NT2/D1 (cell line): ENCODE data around the gene GNAQ.
"Not testable (repeated sequence)": the region's sequence is repeated elsewhere in the genome, so short reads cannot be mapped to it uniquely, and the experiment has no call there.

Source experiments
- DNase-seq: peaks from one replicate; pipeline ENCODE4 v3.0.0-alpha.2; 2011; ENCODE audit warnings: low read depth, low spot score
- H3K27me3 ChIP-seq: 2 replicates; pipeline ENCODE4 v1.6.0; 2011; ENCODE audit warnings: mild to moderate bottlenecking; ENCODE audit not compliant: insufficient read length, insufficient read depth
- H3K36me3 ChIP-seq: 2 replicates; pipeline ENCODE4 v1.6.1; 2011; ENCODE audit warnings: mild to moderate bottlenecking, low read length, mixed read lengths; ENCODE audit not compliant: insufficient read depth, insufficient read length
- H3K4me1 ChIP-seq: 2 replicates; pipeline ENCODE4 v1.5.1; 2011; ENCODE audit not compliant: insufficient read depth, insufficient read length
- H3K4me3 ChIP-seq: 2 replicates; pipeline ENCODE4 v1.5.1; 2011; ENCODE audit warnings: low read depth; ENCODE audit not compliant: insufficient read length
- H3K9ac ChIP-seq: 2 replicates; pipeline ENCODE4 v1.6.0; 2011; ENCODE audit warnings: low read depth; ENCODE audit not compliant: insufficient read length
- H3K9me3 ChIP-seq: 2 replicates; pipeline ENCODE4 v1.5.1; 2011; ENCODE audit warnings: mild to moderate bottlenecking, low read length; ENCODE audit not compliant: insufficient read depth
- SUZ12 ChIP-seq: IDR thresholded peaks from 2 replicates; pipeline ENCODE4 v1.6.1; 2011; ENCODE audit not compliant: insufficient read length, insufficient read depth; ENCODE audit errors: extremely low read depth
- YY1 ChIP-seq: IDR thresholded peaks from 2 replicates; pipeline ENCODE4 v1.6.1; 2011; ENCODE audit not compliant: insufficient read length, insufficient read depth
- ZNF274 ChIP-seq: IDR thresholded peaks from 2 replicates; pipeline ENCODE4 v1.6.1; 2011; ENCODE audit warnings: mild to moderate bottlenecking, low read depth, low read length

GNAQ gene

DNA sequence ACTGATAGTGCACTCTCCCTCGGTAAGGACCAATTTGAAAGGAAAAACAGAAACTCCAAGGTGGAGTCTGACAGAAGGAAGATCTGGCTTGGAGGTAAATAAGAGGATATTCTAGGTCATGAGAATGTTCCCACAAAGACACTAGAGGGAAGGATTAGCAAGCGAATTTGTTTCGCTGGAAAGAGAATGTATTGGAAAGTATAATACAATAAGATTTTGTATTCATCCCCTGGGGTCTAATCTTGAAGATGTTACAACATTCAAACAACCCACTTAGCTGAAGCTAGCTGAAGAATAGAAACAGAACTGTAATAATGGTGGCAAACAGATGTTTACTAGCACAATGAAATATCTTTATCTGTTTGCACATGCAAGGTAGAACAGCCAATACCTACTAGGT is 158.7 kb downstream of the GNAQ start:
- no peaks in the 10 kb centered on the region for H3K27me3 ChIP-seq
- H3K36me3 ChIP-seq = no peaks in the 10 kb centered on the region
- H3K4me3 ChIP-seq = no peak overlapping the region
- H3K9me3 ChIP-seq = no peaks in the 10 kb centered on the region
- H3K4me1 ChIP-seq = no peaks in the 10 kb centered on the region
- DNase-seq = no peak
- no peak overlapping the region for H3K9ac ChIP-seq
- TF ChIP-seq YY1 (no peak), SUZ12 (no peak), ZNF274 (no peak)

DNA sequence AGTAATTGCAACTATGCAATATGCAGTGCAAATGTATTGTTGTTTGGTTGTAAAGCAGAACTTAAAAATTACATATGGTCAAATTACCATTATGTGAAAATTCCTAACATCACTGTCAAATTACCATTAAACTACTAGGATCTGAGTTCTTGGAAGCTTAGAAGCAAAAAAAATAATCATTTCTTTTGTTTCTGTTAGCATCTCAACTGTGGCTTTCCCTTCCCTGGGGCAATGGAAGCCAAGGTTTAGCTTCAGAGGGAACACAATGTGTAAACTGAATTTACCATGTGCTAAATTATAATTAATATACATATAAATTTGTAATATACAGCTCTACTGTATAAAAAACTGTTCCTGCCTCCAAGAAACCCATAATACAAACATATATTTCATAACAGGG is 159.4 kb downstream of the GNAQ start:
- Histone ChIP-seq H3K4me1 (no peaks in the 10 kb centered on the region), H3K27me3 (no peaks in the 10 kb centered on the region)
- TF ChIP-seq ZNF274 (no peak), YY1 (no peak), SUZ12 (no peak)

DNA sequence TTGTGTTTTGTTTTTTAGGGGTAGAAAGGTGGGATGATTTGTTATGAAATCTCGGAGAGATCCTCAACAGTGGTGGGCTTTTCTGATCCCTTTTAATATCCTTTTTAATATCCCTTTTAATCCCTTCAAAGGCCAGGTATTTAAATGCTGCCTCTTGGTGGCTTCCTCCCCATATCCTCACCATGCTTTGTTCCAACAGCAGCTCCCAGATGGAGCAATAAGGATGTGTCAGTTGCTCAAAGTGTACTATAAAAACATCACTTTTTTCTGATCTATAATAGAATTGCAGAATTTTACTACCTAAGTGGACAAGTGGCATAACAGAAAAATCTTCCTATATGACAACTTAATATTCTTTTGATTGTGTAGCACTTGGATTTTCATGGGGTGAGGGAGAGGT is 160.1 kb downstream of the GNAQ start:
- Histone ChIP-seq H3K4me1 (no peaks in the 10 kb centered on the region), H3K9ac (no peak overlapping the region), H3K4me3 (no peak overlapping the region), H3K9me3 (no peaks in the 10 kb centered on the region), H3K27me3 (no peaks in the 10 kb centered on the region), H3K36me3 (no peaks in the 10 kb centered on the region)
- TF ChIP-seq SUZ12 = no peak
- no peak for TF ChIP-seq ZNF274
- no peak for TF ChIP-seq YY1
- DNase-seq = no peak

More for the DNA sequence above, 159.4 kb downstream of the GNAQ start:
- no peaks in the 10 kb centered on the region for H3K9me3 ChIP-seq
- H3K36me3 ChIP-seq = no peaks in the 10 kb centered on the region
- no peak for DNase-seq
- no peak overlapping the region for H3K9ac ChIP-seq
- no peak overlapping the region for H3K4me3 ChIP-seq

DNA sequence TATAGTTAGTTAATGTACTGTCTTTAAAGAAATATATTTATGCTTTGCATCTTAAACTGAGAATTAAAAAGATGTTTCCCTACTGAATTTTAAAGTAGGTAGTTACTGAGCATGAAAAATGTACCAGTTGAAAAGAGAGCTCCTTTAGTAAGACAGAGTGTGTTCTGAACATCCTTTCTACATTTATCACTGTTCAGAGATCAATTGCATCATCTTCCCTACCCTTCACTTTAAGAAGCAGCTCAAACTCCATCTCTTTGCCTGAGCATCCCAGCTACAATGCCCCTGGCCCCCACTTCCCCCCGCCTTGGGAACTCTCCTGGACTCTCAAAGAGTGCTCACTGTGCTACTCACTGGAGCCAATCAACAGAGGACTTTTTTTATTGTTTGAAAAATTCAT is 164.7 kb downstream of the GNAQ start:
- Histone ChIP-seq H3K4me3 (no peak overlapping the region), H3K36me3 (peaks cover 3% of the 10 kb centered on the region), H3K4me1 (no peaks in the 10 kb centered on the region), H3K27me3 (no peaks in the 10 kb centered on the region), H3K9me3 (peaks cover 17% of the 10 kb centered on the region; the same call in 1 of the 2 replicates), H3K9ac (no peak overlapping the region)
- no peak for DNase-seq
- TF ChIP-seq ZNF274 (no peak), YY1 (no peak), SUZ12 (no peak)

DNA sequence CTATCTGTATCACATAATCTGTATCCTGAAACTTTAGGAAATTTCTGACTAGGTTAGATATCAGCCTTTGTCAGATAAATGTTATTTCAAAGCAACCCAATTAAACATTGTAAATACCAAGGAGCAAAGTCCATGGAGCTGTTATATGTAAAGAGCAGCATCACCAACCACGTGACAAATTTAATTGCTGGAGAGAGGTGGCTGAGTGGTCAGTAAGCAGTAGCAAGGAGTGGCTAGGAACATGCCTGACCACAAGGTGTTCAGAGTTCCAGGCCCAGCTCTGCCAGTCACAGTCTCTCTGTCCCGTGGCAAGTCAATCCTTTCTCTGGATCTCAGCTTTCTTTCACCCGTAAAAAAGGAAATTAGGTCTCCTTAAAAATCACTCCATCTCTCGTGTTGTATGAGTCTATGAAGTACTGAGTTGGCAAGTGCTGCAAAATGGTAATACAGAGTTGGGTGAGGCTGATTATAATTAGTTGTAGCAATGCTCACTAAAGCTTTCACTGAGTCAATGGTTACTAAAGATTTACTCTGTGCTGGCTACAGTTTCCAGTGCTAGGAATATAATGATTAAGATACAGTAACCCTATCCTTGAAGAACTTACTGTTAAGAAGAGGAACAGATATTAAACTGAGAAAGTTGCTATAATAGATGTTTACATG is 166.1 kb downstream of the GNAQ start:
- no peaks in the 10 kb centered on the region for H3K27me3 ChIP-seq
- no peak overlapping the region for H3K9ac ChIP-seq
- peaks cover 3% of the 10 kb centered on the region for H3K36me3 ChIP-seq
- no peak for DNase-seq
- H3K4me1 ChIP-seq = no peaks in the 10 kb centered on the region
- no peak for TF ChIP-seq ZNF274
- no peak for TF ChIP-seq YY1
- TF ChIP-seq SUZ12 = no peak
- H3K4me3 ChIP-seq = no peak overlapping the region
- H3K9me3 ChIP-seq = peaks cover 28% of the 10 kb centered on the region; the same call in 1 of the 2 replicates

DNA sequence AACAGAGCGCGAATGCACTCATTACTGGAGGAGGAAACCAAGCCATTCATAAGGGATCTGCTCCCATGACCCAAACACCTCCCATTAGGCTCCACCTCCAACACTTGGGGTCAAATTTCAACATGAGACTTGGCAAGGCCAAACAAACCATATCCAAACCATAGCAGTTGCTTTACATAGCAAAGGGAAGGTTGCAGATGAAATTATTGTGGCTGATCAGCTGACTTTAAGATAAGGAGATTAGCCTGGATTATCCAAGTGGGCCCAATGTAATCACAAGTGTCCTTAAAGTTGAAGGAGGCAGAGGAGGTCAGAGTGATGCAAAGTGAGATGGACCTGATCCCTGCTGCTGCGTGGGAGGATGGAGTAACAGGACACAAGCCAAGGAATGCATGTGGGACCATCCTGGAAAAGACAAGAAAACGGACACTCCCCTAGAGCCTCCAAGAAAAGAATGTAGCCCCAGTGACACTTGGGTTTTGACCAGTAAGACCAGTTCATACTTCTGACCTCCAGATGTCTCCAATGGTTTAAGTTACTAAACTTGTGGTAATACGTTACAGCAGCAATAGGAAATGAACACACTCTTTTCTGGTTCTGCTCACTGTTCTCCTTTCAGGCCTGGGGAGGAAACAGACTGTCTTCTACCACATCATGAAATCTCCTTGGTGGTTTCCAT is 167.3 kb downstream of the GNAQ start:
- Histone ChIP-seq H3K9me3 (peaks cover 28% of the 10 kb centered on the region; the same call in 1 of the 2 replicates), H3K4me3 (no peak overlapping the region), H3K4me1 (no peaks in the 10 kb centered on the region), H3K36me3 (peaks cover 3% of the 10 kb centered on the region), H3K27me3 (no peaks in the 10 kb centered on the region), H3K9ac (no peak overlapping the region)
- TF ChIP-seq ZNF274 = no peak
- no peak for TF ChIP-seq SUZ12
- no peak for TF ChIP-seq YY1
- DNase-seq = no peak

DNA sequence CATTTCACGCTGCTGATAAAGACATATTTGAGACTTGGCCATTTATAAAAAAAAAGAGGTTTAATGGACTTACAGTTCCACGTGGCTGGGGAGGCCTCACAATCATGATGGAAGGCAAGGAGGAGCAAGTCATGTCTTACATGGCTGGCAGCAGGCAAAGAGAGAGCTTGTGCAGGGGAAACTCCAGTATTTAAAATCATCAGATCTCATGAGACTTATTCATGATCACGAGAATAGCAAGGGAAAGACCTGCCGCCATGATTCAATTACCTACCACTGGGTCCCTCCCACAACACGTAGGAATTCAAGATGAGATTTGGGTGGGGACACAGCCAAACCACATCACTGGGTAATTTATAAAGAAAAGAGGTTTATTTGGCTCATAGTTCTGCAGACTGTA is 168.0 kb downstream of the GNAQ start:
- H3K9ac ChIP-seq, H3K4me1 ChIP-seq, H3K27me3 ChIP-seq, H3K4me3 ChIP-seq, DNase-seq, H3K36me3 ChIP-seq: not testable (repeated sequence)
- H3K9me3 ChIP-seq = peaks cover 28% of the 10 kb centered on the region; the same call in 1 of the 2 replicates

DNA sequence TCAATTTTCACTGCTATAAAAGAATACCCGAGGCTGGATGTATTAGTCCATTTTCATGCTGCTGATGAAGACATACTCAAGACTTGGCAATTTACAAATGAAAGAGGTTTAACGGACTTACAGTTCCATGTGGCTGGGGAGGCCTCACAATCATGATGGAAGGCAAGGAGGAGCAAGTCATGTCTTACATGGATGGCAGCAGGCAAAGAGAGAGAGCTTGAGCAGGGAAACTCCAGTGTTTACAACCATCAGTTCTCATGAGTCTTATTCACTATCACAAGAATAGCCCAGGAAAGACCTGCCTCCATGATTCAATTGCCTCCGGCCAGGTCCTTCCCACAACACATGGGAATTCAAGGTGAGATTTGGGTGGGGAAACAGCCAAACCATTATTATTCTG is 170.7 kb downstream of the GNAQ start:
- not testable (repeated sequence) for H3K36me3 ChIP-seq, H3K9ac ChIP-seq, DNase-seq, H3K4me3 ChIP-seq, H3K4me1 ChIP-seq, H3K27me3 ChIP-seq
- H3K9me3 ChIP-seq = peaks cover 28% of the 10 kb centered on the region; the same call in 1 of the 2 replicates
